HG03460 (cell line): ENCODE data around the gene JAGN1.
"Not testable (repeated sequence)": the region's sequence is repeated elsewhere in the genome, so short reads cannot be mapped to it uniquely, and the experiment has no call there.

Source experiments
- ATAC-seq: cut with Tn5 transposase; IDR thresholded peaks from one replicate; pipeline ENCODE4 v1.9.1; 2021; ENCODE audit not compliant: unreplicated experiment

The JAGN1 gene

DNA sequence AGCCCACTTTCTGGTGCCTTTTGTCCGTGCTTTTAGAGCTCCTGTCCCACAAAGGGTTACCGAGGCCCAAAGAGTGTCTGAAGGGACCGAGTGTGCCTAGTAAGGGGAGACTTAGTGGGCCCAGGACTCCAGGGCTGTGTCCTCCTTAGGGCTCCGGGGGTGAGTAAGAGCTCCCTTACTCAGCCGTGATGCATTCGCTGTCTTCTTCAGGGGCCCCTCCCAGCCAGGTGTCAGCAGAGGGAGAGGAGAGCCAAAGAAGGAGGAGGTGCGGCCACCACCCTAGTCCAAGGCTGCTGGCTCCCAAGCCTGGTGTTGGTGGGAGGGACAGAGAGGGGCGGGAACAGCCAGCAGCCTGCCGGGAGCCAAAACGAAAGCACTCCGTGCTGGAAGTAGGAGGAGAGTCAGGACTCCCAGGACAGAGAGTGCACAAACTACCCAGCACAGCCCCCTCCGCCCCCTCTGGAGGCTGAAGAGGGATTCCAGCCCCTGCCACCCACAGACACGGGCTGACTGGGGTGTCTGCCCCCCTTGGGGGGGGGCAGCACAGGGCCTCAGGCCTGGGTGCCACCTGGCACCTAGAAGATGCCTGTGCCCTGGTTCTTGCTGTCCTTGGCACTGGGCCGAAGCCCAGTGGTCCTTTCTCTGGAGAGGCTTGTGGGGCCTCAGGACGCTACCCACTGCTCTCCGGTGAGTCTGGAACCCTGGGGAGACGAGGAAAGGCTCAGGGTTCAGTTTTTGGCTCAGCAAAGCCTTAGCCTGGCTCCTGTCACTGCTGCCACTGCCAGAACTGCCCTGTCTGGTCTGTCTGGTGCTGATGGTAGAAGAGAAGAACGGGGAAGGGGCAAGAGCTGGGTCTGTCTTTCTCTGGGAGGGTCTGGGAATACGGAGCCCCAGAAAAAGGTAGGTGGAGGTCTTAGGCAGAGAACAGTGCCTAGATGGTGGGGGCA lies 26.6 kb downstream of the JAGN1 start, which contains the start of gene IL17RC:
TSS of gene IL17RC (plus strand) at position 365 of the 947 bp plus-strand sequence. CDS start at position 583, 218 bp downstream.
- ATAC-seq = no peak

DNA sequence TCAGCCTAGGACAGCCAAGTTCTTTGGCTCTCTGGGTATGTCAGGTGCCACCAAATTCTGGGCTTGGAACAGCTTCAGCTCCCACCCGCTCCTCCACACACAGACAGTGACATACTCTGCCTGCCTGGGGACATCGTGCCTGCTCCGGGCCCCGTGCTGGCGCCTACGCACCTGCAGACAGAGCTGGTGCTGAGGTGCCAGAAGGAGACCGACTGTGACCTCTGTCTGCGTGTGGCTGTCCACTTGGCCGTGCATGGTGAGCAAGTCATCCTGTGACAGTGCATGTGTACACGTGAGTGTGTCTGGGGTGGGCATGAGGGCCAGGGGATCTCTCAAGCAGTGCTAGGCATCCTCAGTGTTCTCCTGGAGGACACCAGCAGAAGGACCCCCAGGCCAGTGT lies 27.4 kb downstream of the JAGN1 start:
- ATAC-seq = no peak

DNA sequence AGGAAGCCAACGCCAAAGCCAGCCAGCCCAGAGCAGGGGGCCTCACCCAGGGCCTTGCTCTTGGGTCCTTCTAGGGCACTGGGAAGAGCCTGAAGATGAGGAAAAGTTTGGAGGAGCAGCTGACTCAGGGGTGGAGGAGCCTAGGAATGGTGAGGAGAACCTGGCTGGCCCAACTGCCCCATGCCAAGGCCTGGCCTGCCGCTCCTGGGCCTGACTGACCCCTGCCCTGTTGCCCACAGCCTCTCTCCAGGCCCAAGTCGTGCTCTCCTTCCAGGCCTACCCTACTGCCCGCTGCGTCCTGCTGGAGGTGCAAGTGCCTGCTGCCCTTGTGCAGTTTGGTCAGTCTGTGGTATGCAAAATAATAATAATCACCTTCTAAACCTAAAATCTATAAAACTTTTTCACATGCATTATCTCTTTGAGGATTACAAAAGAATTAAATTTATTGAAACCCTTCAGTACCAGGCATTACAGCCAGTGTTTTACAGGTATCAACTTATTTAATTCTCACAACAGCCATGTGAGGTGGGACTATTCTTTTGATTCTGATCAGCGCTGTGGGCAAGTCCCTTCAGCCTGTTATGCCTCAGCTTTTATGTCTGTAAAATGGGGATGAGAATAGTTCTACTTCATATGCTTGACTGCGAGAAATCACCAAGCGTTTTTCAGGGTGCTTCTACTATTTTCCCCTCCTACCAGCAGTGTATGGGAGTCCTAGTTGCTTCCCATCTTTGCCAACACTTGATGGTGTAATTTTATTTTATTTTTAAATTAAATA lies 28.0 kb downstream of the JAGN1 start:
- no peak for ATAC-seq

DNA sequence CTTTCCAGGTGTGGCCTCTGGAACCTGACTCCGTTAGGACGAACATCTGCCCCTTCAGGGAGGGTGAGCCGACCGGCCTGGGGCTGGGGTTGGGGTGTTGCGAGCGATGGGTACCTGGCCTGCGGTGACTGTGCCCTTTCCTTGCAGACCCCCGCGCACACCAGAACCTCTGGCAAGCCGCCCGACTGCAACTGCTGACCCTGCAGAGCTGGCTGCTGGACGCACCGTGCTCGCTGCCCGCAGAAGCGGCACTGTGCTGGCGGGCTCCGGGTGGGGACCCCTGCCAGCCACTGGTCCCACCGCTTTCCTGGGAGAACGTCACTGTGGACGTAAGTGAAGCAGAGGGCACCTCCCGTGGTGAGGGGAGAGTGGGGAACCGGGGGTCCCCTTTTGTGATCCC lies 37.7 kb downstream of the JAGN1 start:
- ATAC-seq = no peak

DNA sequence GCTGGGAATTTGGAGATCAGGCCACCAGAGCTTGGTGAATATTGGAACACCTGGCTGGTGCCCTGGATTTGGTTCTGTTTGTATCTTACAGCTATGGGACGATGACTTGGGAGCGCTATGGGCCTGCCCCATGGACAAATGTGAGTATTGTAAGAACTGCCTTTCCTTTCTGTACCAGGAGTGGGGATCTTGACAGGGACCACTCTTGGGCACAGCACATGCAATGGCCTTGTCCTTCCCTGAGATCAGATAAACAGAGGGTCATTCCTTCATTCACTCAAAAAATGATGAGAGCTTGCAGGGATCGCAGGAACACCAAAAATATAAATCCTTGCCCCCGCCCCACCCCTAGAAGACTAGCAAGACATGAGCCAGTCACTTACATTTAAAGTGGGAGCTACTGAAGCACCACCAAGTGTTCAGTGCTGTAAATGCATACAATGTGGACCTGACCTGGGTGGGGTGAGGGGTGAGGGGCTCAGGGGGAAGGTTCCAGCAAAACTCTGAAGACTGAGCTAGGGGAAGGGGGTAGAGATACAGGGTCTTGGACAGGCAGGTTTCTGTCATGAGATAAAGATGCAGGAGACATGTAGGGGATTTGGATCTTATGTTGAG lies 40.5 kb downstream of the JAGN1 start:
- ATAC-seq = no peak

DNA sequence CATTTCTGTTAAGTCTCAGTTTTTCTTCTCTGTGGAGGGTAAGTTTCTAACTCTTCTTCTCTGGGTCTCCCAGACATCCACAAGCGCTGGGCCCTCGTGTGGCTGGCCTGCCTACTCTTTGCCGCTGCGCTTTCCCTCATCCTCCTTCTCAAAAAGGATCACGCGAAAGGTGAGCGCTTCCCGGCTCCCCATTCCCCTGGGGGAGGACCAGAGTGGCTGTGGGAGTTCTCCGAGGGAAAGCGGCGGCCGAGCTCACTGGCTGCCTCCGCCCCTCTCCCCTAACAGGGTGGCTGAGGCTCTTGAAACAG lies 42.1 kb downstream of the JAGN1 start:
- no peak for ATAC-seq

DNA sequence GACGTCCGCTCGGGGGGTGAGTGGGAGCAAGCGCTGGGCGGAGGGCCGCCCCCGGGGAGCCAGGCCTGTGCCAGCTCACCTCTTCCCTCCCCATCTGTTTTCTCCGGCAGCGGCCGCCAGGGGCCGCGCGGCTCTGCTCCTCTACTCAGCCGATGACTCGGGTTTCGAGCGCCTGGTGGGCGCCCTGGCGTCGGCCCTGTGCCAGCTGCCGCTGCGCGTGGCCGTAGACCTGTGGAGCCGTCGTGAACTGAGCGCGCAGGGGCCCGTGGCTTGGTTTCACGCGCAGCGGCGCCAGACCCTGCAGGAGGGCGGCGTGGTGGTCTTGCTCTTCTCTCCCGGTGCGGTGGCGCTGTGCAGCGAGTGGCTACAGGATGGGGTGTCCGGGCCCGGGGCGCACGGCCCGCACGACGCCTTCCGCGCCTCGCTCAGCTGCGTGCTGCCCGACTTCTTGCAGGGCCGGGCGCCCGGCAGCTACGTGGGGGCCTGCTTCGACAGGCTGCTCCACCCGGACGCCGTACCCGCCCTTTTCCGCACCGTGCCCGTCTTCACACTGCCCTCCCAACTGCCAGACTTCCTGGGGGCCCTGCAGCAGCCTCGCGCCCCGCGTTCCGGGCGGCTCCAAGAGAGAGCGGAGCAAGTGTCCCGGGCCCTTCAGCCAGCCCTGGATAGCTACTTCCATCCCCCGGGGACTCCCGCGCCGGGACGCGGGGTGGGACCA lies 42.6 kb downstream of the JAGN1 start:
- peak; percentile 63 for ATAC-seq

DNA sequence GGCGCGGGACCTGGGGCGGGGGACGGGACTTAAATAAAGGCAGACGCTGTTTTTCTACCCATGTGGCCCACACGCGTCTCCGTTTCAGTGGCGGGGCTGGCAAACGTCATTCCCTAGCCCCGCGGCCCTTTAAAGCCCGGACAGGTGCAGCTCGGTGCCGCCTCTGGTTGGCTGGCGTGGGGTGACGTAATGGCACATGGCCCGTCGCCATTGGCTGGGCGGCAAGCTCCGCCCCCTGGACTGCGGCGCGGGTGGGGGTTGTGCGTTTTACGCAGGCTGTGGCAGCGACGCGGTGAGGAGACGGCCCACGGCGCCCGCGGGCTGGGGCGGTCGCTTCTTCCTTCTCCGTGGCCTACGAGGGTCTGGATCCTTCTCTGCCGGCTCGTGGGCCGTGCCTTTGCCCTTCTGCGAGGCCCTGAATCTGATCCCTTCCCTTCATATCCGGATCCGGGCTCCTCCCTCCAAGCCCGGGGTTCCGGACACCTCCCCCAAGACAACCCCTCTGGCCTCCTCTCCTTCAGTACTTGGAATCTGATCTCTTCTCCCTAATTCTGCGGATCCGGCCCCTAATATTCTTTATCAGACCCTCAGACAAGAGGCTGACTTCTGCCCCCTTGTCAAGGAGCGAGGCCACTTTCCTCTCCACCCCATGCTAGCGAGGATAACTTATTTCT lies 43.3 kb downstream of the JAGN1 start, which contains the start of gene CRELD1:
TSS of gene CRELD1 (plus strand) at position 274 of the 674 bp plus-strand sequence. CDS start 605 bp downstream, outside the sequence.
- peak; percentile 89 for ATAC-seq

DNA sequence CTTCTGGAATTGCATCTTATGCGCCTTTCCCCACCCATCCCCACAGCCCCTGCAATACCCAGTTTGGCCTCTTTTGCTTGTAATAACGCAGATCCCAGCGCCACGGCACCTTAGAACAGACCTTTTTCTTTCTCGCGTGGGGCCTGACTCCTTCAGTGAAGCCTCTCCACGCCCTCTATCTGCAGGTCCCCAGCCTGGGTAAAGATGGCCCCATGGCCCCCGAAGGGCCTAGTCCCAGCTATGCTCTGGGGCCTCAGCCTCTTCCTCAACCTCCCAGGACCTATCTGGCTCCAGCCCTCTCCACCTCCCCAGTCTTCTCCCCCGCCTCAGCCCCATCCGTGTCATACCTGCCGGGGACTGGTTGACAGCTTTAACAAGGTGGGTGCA lies 43.8 kb downstream of the JAGN1 start:
- ATAC-seq = no peak

DNA sequence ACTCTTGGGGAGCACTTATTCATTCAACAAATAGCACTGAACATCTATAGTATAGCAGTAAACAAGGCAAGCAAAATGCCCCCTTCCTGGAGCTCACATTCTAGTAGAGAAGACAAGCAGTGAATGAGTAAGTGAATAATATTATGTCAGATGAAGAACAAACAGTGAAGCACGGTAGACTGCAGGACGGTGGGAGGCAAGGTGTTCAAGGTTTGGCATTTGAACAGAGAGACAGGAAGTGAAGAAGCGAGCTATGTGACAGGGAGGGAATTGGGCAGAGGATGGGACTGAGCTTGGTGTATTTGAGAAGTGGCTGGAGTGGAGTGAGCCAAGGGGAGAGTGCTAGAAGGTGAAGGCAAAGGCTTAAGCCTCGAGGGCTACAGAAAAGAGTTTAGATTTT lies 44.6 kb downstream of the JAGN1 start:
- ATAC-seq = no peak

DNA sequence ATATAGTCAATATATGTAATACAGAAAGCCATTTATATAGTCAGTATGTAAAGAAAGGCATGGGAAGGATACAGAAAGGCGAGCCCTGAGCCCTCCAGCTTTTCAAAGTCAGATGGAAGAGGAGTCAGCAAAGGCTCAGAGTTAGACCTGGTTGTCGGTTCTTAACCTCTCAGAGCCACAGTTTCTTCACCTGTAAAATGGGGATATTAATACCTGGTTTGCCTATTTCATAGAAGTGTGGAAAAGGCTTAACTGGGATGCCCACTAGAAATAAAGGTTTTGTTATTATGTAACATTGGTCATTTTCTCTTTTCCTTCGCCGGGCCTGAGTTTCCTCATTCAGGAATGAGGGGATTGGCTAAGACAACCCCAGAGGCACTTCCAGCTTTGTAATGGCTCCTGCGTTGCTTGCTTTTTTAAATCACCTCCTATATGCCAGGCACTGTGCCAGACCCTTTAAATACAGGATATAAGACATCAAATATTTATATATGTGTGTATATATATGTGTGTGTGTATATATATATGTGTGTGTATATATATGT lies 45.6 kb downstream of the JAGN1 start:
- no peak for ATAC-seq

DNA sequence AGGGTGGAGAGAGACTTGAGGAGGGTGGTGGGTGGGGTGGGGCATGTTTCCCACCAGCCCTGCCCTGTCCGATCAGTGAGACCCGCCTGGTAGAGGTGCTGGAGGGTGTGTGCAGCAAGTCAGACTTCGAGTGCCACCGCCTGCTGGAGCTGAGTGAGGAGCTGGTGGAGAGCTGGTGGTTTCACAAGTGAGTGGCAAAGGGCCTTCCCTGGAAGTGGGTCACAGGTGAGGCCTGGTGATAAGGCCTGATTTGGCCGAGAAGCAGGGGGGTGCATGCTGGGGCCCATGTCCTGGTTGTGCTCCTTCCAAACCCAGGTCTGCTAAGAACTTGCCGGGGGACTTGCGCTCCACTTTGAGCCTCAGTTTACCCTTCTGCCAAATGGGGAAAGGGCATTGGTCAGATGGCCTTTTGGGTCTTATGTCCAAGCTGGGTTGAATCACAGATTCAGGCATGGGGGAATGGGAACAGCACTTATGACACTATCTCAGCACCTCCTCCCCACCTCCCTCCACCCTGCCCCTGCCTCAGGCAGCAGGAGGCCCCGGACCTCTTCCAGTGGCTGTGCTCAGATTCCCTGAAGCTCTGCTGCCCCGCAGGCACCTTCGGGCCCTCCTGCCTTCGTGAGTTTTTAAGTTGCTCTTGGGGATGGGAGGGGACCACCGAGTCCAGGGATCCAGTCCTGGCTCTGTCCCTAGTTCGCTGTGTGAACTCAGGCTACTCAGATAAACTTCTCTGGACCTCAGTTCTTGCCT lies 47.3 kb downstream of the JAGN1 start:
- no peak for ATAC-seq

DNA sequence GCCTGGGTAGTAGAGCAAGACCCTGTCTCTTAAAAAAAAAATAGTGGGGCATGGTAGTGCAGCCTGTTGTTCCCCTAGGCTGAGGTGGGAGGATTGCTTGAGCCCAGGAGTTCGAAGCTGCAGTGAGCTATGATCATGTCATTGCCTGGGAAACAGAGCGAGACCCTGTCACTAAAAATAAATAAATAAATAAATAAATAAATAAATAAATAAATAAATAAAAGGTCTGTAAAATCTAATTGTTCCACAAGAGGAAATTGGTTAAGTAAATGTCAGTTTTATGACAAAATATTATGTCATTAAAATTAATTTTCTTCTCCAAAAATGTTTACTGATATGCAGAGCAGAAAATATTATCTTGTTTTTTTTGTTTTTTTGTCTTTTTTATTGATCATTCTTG lies 48.6 kb downstream of the JAGN1 start:
- ATAC-seq = no peak

DNA sequence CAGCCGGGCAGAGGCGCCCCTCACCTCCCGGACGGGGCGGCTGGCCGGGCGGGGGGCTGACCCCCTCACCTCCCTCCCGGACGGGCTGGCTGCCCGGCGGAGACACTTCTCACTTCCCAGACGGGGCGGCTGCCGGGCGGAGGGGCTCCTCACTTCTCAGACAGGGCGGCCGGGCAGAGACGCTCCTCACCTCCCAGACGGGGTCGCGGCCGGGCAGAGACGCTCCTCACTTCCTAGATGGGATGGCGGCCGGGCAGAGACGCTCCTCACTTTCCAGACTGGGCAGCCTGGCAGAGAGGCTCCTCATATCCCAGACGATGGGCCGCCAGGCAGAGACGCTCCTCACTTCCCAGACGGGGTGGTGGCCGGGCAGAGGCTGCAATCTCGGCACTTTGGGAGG lies 49.5 kb downstream of the JAGN1 start:
- ATAC-seq = not testable (repeated sequence)

DNA sequence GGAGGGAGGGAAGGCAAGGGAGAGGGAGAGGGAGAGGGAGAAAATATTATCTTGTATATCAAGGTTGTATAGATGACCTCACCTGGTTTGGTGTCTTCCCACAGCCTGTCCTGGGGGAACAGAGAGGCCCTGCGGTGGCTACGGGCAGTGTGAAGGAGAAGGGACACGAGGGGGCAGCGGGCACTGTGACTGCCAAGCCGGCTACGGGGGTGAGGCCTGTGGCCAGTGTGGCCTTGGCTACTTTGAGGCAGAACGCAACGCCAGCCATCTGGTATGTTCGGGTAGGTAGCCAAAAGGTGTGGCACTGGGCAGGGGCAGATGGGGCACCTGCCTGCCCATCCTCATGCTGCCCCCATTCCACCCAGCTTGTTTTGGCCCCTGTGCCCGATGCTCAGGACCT lies 50.3 kb downstream of the JAGN1 start:
- no peak for ATAC-seq

DNA sequence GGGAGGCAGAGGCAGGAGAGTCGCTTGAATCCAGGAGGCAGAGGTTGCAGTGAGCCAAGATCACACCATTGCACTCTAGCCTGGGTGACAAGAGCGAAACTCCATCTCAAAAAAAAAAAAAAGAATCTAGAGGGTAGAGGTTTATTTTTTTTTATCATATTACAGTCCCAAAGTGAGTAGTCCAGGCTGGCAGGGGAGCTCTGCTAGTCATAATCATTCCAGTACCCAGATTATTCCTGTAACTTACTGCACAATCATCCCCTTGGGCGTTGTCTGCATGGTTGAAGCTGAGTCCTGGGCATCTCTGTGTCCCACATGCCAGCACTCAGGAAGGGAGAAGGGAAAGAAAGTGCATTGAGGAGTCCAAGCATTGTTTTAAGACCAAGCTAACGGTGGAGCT lies 51.8 kb downstream of the JAGN1 start:
- ATAC-seq = no peak

DNA sequence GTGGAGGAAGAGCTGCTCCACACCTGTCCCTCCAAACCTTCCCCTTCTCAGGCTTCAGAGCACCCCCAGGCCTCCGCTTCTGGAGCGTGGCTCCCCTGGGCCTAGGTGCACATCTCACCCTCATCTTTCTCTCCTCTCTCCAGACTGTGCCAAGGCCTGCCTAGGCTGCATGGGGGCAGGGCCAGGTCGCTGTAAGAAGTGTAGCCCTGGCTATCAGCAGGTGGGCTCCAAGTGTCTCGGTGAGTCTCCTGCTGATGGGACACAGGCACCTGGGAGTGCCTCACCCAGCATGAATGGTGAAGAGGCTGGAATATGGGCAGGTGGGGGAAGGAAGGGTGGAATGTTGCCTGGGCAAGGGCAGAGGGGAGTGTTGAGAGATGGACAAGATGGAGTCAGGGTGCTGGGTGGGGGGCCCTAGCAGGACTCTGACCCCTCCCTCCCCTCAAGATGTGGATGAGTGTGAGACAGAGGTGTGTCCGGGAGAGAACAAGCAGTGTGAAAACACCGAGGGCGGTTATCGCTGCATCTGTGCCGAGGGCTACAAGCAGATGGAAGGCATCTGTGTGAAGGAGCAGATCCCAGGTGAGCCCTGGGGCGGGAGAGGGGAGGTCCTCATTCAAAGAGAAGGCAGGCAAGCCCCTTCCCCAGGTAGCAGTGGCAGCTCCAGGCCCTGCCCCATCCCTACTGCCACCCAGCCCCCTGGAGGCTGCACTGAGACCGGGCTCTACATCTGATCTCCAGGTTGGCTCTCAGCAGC lies 52.7 kb downstream of the JAGN1 start:
- ATAC-seq = no peak
